Left lung (tissue), 10 donors: ENCODE results near the gene TMSB4X. TPM values are rescaled to one million over a fixed set of nuclear protein-coding genes. Genes with fewer than 3 reads are reported as not detected.
"Not testable (repeated sequence)": the region's sequence is repeated elsewhere in the genome, so short reads cannot be mapped to it uniquely, and the experiment has no call there.

ENCODE experiments used
- ATAC-seq: fragments of 200-7000 bp; cut with Tn5 transposase; one replicate; pipeline ENCODE4 v1.9.1; 2020; ENCODE audit warnings: moderate library complexity
- DNase-seq, 4 donors: peaks; one replicate each; pipeline ENCODE4 v3.0.0-alpha.2; 2013 to 2020
- H3K27ac ChIP-seq, 2 donors: fragments of 200-600 bp; sonication (generic) in 1 of 2; one replicate each; pipeline versions ENCODE4 v1.5.0 to v1.8.0; 2020 to 2021
- H3K27me3 ChIP-seq, 2 donors: fragments of 200-600 bp; sonication (generic) in 1 of 2; one replicate each; pipeline versions ENCODE4 v1.5.0 to v1.8.0; 2020 to 2021
- H3K36me3 ChIP-seq, 2 donors: fragments of 200-600 bp; sonication (generic) in 1 of 2; one replicate each; pipeline versions ENCODE4 v1.5.0 to v1.8.0; 2020 to 2021
- H3K4me1 ChIP-seq, 2 donors: fragments of 200-600 bp; one replicate each; pipeline ENCODE4 v1.8.0; 2021
- H3K4me3 ChIP-seq, 2 donors: fragments of 200-600 bp; sonication (generic) in 1 of 2; one replicate each; pipeline versions ENCODE4 v1.5.0 to v1.8.0; 2020 to 2021; ENCODE audit warnings: mild to moderate bottlenecking in 1 of 2
- H3K9me3 ChIP-seq, 2 donors: fragments of 200-600 bp; sonication (generic) in 1 of 2; one replicate each; pipeline versions ENCODE4 v1.5.0 to v1.8.0; 2020 to 2021
- CTCF ChIP-seq, 2 donors: fragments of 200-600 bp; sonication (generic) in 1 of 2; IDR thresholded peaks; one replicate each; pipeline versions ENCODE4 v1.5.0 to v1.8.0; 2021; ENCODE audit warnings: antibody characterized with exemption in 2 of 2
- intact Hi-C, 2 donors: fragments of 100-400 bp; cut with DNase I; formaldehyde crosslinking; loops; one replicate each; pipeline versions ENCODE4 v1.11.2 to v1.14.2; 2022
- polyA plus RNA-seq, 6 donors: library from polyadenylated mRNA; unstranded; fragments of 120-200 nt; gene quantifications; one replicate each; pipeline ENCODE4 v1.2.1, GENCODE V29; 2013; ENCODE audit not compliant: insufficient read length in 6 of 6
- total RNA-seq, 2 donors: library from RNA; stranded (reverse); fragmentation: NEBNext Ultra II Directional; extraction: Animal tissue kit (Norgen Biotek cat#: 25700); gene quantifications; one replicate each; pipeline ENCODE4 v1.2.1, GENCODE V29; 2021
- donor health status: DM: no; HTN: yes; CAD: no.
- donor health status: DM: no; HTN: no; CAD: no.

The TMSB4X gene
- total and polyA plus RNA-seq, 8 donors = 3,301 to 4,791 (median 3,530) TPM

GRCh38 chrX:13010546-13010945 lies 35.6 kb downstream of the TMSB4X start:
- DNase-seq = no peak
- no peak overlapping the region for H3K4me3 ChIP-seq
- no peak overlapping the region for H3K27ac ChIP-seq
- H3K36me3 ChIP-seq = no peaks in the 10 kb centered on the region
- H3K4me1 ChIP-seq = peaks cover 8 to 44% of the 10 kb centered on the region in 2 donors
- TF ChIP-seq CTCF (IDR thresholded peaks at IDR 0.05) = no peak
- intact Hi-C loops = no loop called here
- no peaks in the 10 kb centered on the region for H3K9me3 ChIP-seq
- no peaks in the 10 kb centered on the region for H3K27me3 ChIP-seq
- ATAC-seq = no peak

GRCh38 chrX:13013363-13014110 lies 38.6 kb downstream of the TMSB4X start:
- ATAC-seq (peak; percentile 51), DNase-seq (peak in 2 of 4 donors; percentile 56 to 80)

GRCh38 chrX:13014111-13015096 lies 39.5 kb downstream of the TMSB4X start:
- ATAC-seq (no peak), DNase-seq (no peak)
- H3K27me3 ChIP-seq = no peaks in the 10 kb centered on the region
- H3K27ac ChIP-seq = peak overlapping the region in 1 of 2 donors; percentile 80
- no peaks in the 10 kb centered on the region for H3K36me3 ChIP-seq
- H3K9me3 ChIP-seq = no peaks in the 10 kb centered on the region
- TF ChIP-seq CTCF (IDR thresholded peaks at IDR 0.05) = no peak
- intact Hi-C loops = no loop called here
- peaks cover 0 to 25% of the 10 kb centered on the region in 2 donors for H3K4me1 ChIP-seq
- no peak overlapping the region for H3K4me3 ChIP-seq

More at GRCh38 chrX:13013363-13014110, 38.6 kb downstream of the TMSB4X start:
- Histone ChIP-seq H3K27ac (peak overlapping the region; percentile 34 to 80), H3K9me3 (no peaks in the 10 kb centered on the region), H3K4me3 (no peak overlapping the region), H3K36me3 (no peaks in the 10 kb centered on the region), H3K27me3 (no peaks in the 10 kb centered on the region), H3K4me1 (peaks cover under 1 to 24% of the 10 kb centered on the region in 2 donors)
- TF ChIP-seq CTCF (IDR thresholded peaks at IDR 0.05) = no peak
- intact Hi-C loops = no loop called here

GRCh38 chrX:13015536-13016236 lies 40.8 kb downstream of the TMSB4X start:
- DNase-seq (no peak), ATAC-seq (peak; percentile 55)
- peaks cover 0 to 25% of the 10 kb centered on the region in 2 donors for H3K4me1 ChIP-seq
- H3K4me3 ChIP-seq = no peak overlapping the region
- H3K27me3 ChIP-seq = no peaks in the 10 kb centered on the region
- no peaks in the 10 kb centered on the region for H3K9me3 ChIP-seq
- H3K27ac ChIP-seq = peak overlapping the region in 1 of 2 donors; percentile 50
- intact Hi-C loops = no loop called here
- no peaks in the 10 kb centered on the region for H3K36me3 ChIP-seq
- TF ChIP-seq CTCF (IDR thresholded peaks at IDR 0.05) = no peak

- H3K9me3 ChIP-seq, intact Hi-C loops, H3K27me3 ChIP-seq, H3K4me3 ChIP-seq, H3K36me3 ChIP-seq, ATAC-seq, DNase-seq: not testable (repeated sequence)
- Histone ChIP-seq H3K27ac (peak overlapping the region in 1 of 2 donors; percentile 50), H3K4me1 (peaks cover 0 to 25% of the 10 kb centered on the region in 2 donors)
Observed at GRCh38 chrX:13016731-13017130, 41.8 kb downstream of the TMSB4X start.
